ENCODE results near the gene PTPRD.

GRCh38 chr9:9917400-9917799, 695.4 kb downstream of the PTPRD start:
- TF ChIP-seq SUZ12 (IDR thresholded peaks at IDR 0.05; ENCODE audit: extremely low read depth, insufficient read depth, insufficient read length) (no peak), YY1 (IDR thresholded peaks at IDR 0.05; ENCODE audit: insufficient read depth, insufficient read length) (no peak), ZNF274 (IDR thresholded peaks at IDR 0.05; ENCODE audit: low read depth, low read length) (no peak)
